Activated CD8-positive, alpha-beta memory T cell treated with anti-CD3 and anti-CD28 coated beads, Interleukin-2, amount 50 U/mL, for 1 hour (primary cell): ENCODE data around the gene PEAK1.

Experiments
- DNase-seq: peaks from one replicate; pipeline ENCODE4 v3.0.0-alpha.2; 2020; ENCODE audit errors: extremely low read depth

Gene PEAK1

DNA sequence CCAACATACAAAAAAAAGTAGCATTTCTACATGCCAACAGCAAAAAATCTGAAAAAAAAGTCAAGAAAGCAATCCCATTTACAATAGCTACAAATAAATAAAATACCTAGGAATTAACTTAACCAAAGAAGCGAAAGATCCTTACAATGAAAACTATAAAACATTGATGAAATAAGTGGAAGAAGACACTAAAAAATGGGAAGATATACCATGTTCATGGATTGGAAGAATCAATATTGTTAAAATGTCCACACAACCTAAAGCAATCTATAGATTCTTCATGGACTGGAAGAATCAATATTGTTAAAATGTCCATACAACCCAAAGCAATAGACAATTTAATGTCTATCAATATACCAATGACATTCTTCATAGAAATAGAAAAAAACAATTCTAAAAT lies 21.0 kb downstream of the PEAK1 start:
- DNase-seq: no peak

DNA sequence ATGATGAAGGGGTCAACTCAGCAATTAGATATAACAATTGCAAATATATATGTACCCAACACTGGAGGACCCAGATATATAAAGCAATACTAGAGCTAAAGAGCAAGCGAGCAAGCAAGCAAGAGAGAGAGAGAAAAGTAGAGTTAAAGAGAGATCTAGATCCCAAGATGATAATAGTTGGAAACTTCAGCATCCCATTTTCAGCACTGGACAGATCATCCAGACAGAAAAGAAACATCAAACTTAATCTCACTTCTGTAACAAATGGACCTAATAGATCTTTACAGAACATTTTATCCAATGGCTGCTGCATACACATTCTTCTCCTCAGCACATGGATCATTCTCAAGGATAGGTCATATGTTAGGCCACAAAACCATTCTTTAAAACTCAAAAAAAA lies 23.2 kb downstream of the PEAK1 start:
- DNase-seq: no peak

DNA sequence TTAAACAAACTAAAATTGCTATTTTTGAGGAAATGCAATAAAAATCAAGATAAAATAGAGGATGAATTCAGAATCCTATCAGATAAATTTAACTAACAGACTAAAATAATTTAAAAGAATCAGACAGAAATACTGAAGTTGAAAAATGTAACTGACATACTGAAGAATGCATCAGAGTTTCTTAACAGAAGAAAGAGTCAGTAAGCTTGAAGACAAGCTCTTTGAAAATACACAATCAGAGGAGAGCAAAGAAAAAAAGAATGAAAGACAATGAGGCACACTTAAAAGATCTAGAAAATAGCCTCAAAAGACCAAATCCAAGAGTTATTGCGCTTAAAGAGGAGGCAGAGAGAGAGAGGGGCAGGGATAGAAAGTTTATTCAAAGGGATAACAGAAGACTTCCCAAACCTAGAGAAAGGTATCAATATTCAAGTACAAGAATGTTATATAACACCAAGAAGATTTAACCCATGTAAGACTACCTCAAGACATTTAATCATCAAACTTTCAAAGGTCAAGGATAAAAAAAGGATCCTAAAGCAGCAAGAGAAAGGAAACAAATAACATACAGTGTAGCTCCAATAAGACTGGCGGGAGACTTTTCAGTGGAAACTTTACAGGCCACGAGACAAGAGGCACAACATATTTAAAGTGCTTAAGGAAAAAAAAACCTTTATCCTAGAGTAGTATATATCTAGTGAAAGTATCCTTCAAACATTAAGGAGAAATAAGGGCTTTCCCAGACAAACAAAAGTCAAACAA lies 24.7 kb downstream of the PEAK1 start:
- DNase-seq: no peak

- no peak for DNase-seq
These were observed 26.4 kb downstream of the PEAK1 start for GRCh38 chr15:77393471-77393840.

DNA sequence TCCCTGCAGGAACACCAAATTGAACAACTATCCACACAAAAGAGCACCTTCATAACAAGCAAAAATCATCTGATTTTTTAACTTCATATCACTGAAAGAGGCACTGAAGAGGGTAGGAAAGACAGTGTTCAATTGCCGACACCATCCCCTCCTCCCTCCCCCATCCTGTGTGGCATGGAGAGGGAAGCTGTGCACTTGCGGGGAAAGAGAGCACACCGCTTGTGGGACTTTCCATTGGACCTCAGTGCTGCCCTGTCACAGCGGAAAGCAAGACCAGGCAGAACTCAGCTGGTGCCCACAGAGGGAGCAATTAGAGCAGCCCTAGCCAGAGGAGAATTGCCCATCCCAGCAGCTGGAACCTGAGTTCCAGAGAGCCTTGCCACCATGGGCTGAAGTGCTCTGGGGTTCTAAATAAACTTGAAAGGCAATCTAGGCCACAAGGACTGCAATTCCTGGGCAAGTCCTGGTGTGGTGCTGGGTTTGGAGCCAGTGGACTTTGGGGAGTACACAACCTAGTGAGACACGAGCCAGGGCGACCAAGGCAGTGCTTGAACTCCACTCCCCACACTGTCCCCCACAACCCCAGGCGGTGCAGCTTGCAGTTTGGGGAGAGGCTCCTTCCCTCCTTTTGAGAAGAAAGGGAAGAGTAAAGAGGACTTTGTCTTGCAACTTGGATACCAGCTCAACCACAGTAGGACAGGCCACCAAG lies 27.0 kb downstream of the PEAK1 start:
- no peak for DNase-seq

- no peak for DNase-seq
These were observed 28.4 kb downstream of the PEAK1 start for GRCh38 chr15:77391372-77391951.

DNA sequence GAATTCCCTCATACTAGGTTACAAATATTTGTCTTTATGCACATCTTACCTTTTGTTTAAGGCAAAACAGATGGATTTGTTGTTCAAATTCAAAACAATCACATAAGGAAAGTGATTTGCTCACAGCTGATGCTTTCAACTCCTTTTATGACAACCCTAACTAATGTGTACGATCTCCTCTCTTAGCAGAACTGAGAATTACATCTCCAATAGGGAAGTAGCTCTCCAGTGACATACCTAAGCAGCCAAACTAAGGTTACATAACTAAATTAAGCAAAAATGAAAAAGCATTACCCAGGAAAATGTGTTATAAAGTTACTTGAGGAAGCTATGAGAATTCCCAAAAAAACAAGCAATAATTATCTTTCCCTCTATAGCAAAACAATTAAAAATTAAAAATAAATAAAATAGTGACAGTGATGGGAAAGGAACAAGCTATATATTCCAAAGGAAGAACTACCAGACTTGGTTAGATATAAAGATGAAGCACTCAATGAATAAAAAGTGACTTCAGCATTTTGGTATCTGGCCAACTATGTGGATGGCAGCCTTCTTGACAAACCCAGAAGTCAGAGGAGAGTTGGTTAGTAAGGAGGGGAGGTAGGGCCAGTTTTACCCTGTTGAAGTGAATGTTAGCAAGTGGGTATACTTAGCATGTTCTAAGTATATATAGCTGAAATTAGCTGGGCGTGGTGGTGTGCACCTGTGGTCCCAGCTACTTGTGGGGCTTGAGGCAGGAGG lies 32.4 kb downstream of the PEAK1 start:
- no peak for DNase-seq

- DNase-seq: no peak
These were observed 33.3 kb downstream of the PEAK1 start for GRCh38 chr15:77386626-77387025.

DNA sequence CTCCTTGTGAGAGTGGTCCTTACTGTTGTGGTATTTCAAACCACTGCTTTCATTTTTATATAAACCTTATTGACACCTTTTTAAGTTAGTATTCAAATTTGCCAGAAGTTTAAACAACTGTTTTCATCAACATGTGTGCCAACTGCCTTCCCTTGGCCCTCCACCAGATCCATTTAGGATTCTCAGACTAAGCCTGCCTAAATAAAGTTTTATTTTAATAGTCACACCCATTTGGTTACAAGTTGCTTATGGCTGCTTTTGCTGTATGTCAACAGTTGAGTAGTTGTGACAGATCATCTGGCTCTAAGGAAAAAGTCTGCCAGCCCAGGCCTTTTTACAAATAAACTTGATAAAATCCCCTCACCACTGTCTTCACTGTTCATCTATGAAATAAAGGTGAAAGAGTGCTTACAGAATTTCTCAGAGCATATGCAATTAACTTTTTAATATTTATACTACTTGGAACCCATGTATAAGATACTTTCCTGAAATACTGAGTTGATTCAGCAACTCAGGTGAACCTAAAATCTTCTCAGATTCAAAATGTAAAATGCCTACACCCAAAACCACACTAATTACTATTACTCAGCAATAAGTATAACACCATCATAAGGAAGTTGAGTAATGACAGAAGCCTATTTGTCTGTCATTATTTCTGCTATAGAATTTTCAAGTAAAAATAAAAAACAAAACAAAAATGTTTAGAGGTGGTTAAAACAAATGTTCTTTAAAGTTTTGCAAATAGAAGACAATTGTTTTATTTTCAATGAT lies 35.1 kb downstream of the PEAK1 start:
- no peak for DNase-seq

DNA sequence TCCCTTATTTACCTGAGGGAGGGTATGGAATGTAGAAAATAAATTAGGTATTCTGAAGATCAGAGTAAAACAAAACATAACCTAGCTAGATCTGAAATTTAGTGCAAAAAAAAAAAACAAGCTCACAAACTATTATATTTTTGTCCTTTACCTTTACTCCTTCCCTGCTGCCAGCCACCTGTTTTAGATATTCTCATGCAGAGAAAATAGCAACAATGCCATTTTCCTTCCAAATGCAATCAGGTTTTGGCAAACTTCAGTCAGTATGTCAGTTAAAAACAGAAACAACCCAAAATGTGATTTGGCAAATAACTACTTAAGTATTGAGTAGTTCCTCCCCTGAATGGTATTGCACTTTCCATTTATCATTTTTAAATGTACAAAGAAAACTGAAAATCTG lies 35.8 kb downstream of the PEAK1 start:
- DNase-seq: no peak

GRCh38 chr15:77380033-77380432 lies 39.9 kb downstream of the PEAK1 start:
- DNase-seq: no peak

GRCh38 chr15:77376770-77377169 lies 43.1 kb downstream of the PEAK1 start:
- no peak for DNase-seq

GRCh38 chr15:77375133-77375532 lies 44.8 kb downstream of the PEAK1 start:
- no peak for DNase-seq

DNA sequence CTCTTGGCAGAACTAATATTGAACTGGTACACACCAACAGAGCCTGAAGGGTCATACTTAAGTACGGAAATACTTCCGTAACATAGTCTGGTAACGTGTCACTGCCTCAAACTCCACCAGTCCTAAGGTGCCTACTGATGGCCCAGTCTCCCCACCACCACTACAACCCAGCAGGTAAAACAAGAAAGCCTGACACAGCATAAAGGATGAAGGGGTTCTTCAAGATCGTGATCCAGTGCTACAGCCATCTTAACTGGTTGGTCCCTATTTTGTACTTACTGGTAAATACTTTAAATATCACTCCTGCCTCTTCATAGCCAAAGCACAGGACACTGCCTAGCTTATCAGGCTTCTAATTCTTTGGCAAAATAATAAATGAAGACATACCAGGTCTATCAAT lies 46.5 kb downstream of the PEAK1 start:
- no peak for DNase-seq

DNA sequence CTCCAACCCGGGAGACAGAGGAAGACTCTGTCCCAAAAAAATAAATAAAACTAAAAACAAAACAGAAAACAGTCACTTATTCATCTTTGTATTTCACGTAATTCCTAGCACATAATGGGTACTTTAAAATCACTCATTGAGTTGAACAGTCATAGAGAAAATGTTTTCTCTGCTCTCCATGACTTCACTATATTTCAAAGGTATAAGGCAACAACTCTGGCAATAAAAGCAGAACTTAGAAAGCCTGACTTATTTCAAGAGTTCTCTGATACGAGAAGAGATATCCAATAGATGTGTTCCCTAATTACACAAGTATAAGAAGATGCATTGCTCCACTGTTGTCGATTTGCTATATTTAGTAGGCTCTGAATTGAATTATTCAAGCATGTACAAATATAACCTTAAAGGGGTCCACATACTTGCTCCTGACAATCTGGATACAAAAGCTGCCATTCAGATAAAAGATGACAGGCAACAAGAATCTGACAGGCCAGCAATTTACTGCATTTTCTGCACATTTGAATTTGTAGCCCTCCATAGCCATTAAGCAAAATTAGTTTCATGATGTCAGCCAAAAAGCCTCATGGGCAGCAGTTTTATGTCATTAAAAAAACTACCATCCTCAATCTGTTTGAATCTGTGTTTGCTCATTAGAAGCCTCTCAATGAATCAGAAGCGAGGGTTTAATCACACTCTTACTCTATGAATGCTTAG lies 47.9 kb downstream of the PEAK1 start:
- no peak for DNase-seq

- DNase-seq: no peak
These were observed 49.3 kb downstream of the PEAK1 start for GRCh38 chr15:77370580-77370979.

- no peak for DNase-seq
These were observed 50.7 kb downstream of the PEAK1 start for GRCh38 chr15:77369168-77369567.

DNA sequence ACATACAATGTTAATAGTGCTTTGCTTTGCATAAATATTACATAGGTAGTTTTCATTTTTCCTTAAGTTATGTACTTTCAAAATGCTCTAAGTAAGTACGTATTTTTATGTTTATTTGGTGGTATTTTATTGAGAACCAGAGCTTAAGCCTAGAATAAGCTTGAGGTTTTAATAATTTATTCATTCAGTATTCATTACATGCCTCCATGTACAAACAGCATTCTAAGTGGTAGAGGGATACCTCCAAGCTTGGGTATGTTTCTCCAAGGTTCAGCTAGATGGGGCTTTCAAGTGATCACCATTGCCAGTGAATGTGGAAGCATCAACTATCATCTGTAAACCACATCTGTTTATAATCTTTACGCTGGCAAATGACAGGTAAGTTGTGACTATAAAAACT lies 52.3 kb downstream of the PEAK1 start:
- DNase-seq: no peak

DNA sequence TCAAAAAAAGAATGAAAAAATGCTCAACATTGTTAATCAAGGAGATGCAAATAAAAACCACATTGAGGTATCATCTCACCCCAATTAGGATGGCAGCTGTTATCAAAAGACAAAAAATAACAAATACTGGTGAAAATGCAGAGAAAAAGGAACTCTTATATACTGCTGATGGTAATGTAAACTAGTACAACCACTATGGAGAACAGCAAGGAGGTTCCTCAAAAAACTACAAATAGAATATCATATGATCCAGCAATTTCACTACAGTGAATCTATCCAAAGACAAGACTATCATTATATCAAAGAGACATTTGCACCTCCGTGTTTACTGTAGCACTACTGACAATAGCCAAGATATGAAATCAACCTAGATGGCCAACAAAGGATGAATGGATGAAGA lies 58.4 kb downstream of the PEAK1 start:
- DNase-seq: no peak

DNA sequence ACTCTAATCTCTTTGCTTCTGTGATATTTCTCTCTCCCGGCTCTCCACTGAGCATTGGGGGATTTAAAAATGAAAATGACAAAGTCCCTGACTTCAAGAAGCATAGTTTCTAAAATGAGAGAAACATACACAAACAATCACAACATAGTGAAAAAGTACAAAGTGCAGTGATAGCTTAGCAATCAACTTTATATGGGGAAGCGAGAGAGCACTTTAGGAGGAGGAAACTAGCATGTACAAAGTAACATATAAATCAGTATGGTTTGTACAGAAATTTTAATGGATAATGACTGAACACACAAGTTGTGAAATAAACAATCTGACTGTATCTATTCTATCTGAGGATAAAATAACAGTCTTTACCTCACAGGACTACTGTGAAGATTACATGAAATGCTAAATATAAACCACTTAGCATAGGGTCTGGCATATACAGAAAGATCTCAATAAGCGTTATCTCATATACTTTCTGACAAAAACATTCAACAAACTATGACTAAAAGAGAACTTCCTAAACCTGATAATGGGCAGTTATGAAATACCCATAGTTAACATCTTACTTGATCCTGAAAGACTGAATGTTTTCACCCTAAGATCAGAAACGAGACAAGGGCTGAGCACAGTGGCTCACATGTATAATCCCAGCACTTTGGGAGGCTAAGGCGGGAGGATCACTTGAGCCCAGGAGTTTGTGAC lies 61.2 kb downstream of the PEAK1 start:
- DNase-seq: no peak

DNA sequence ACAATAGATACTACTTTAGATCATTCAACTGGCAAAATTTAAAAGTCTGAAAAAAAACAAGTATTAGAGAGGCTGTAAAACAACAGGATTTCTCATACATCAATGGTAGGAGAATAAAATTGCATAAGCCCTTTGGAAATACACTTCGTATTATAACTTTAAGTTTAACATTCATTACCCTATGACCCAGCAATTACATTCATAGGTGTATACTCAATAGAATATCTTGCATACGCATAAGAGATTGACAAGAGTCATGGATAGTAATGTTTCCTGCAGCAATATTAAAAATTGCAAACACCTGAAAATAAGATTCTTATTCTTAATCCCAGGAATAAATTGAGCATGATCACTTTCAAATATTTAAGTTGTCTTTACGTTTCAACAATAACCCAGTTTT lies 63.6 kb downstream of the PEAK1 start:
- DNase-seq: no peak
